Measurements from ENCODE around the gene IPPK.
"Not testable (repeated sequence)": the region's sequence is repeated elsewhere in the genome, so short reads cannot be mapped to it uniquely, and the experiment has no call there.

Gene IPPK

DNA sequence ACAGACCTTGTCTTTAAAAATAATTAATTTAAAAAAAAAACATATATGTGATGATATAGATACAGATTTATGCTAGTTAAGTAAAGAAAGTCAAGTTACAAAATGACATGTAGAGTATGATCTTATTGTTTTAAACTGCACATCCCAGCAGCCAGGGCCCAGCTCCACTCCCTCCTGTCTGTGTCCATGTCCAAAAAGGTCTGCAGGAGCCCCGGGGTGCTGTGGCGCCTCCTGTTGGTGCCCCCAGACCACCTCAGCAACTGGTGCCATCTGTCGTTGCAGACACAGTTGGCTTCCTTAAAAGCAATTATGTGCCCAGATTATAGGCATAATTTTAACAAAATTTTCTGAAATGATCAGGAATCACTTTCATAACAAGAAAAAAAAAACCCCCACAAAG, 33.3 kb downstream of the IPPK start:
- DNase-seq = no peak

DNA sequence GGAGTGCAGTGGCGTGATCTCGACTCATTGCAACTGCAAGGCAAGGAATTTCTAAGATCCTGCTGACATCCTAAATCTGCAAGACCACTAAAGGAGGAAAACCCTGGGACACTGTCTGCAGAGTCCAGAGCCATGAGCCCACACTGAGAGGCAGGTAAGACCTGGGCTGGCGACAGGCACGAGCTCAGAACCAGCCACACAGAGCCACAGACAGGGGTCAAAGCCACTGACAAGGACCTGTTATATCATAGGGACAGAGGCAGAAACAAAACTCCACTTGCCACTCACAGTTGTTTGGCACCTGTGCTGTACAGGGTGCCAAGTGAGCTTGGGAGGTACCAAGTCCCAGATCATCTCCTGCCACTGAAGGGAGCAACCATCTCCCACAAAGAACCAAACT, 34.2 kb downstream of the IPPK start:
- no peak for DNase-seq

DNA sequence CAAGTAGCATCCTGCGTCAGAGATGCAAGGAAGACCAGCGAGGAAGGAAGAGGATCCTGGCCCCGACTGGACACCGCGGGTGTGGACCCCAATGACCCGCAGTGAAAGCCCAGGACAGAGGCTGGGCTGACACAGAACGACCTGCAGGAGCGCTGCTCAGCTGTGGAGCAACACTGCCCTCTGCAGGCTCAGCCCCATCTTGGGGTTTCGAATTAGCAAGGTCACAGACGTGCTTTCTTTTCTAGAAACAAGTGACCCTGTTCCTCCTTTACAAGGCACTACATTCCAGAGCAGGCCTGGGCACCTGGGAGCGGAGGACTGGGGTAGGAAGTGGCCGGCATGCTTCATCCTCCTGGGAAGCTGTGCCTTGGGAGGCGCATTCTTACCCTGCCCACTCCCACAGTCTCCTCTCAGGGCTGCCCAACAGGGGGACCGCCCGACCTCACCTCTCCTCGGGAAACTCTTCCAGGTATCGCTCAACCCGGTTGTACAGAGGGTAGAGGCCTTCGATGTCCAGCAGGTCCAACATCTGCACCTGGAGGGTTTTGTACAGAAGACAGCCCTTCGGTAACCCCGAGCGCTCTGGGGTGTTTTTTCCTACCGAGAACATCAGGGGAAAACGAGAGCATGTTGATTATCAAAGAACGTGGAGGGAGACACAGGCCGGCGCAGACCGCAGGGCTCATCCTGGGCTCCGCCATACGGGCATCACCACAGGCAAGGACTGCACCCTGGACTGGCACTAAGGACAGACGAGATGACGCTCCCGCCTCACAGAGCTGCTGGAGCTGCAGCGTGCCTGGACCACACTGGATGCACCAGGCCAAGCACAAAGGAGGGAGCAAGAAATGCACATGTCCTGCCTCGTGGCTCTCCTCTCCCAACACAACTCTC, 35.0 kb downstream of the IPPK start:
- DNase-seq = peak; percentile 76

DNA sequence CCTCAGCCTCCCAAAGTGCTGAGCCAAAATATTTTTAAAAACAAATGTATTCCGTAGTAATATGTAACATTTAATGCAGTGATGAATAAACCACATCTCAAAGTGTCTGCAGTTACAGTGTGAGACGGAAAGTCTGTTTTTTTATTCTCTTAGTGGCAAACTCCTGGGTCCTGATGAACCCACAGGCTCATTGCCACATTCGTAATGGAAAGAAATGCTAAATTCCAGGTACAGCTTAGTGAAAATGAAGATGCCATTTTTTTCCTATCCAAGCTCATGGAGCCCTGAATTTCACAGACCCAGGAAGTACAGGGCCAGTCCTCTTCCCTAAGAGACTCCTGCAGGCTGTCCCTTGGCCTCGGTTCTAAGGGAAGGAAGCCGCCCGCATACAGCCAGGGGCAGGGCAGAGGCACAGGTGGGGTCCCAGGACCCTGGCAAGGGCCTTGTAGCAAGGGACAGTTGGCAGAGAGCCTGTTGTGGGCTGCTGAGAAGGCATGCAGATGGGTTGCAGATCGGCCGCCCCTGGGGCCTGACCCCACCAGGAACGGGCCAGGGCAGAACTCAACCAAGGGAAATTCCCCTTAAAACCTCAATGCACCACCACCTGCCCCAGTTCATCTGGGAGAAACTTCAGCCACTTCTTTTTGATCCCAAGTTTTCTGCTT, 36.2 kb downstream of the IPPK start:
- no peak for DNase-seq

DNA sequence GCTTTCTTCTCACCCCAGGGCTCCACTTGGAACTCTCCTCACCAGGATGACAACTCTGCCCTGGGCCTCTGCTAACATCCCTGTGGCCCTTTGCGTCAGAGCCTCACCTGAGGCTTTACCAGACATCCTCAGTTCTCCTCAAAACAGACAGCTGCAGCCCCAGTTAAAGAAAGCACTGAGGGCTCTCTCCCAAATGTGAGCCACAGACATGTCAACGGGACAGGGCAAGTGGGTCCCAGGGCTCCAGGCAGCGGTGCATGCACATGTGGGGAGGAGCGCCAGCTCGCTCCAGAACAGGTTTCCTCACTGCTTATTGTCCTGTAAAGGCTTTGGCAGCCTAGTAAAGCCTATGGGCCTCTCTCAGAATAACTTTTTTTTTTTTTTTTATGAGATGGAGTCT, 37.3 kb downstream of the IPPK start:
- no peak for DNase-seq

DNA sequence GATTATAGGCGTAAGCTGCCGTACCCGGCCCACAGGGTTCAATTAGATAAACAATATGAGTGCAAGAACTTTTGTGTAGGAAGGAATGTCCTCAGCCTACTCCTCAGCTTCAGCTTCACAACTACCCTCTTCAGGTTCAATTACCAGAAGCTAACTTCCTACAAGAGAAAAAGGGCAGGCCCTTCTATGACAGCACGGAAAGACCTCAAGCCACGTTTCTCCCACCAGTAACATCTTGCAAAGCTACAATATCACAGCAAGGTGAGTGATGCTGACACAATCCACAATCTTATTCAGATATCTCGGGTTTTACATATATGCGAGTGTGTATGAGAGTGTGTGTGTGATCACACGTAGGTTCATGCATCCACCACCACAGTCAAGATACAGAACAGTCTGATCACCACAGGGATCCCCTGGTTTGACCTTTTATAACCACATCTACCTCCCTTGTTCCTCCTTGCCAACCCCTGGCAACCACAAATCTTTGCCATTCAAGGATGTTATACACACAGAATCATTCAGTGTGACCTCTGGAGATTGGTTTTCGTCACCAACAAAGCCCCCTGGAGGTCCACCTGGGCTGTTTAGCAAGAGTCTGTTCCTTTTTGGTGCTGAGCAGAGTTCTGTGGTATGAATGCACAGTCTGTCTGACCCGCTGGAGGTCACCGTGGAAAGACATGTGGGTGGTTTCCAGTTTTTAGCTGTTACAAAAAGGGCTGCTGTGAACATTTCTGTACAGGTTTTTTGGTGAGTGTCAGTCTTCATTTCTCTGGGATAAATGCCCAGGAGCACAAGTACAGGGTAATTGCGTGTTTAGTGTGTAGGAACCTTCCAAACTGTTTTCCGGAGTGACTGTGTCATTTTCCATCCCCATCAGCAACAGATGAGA, 38.2 kb downstream of the IPPK start:
- no peak for DNase-seq

DNA sequence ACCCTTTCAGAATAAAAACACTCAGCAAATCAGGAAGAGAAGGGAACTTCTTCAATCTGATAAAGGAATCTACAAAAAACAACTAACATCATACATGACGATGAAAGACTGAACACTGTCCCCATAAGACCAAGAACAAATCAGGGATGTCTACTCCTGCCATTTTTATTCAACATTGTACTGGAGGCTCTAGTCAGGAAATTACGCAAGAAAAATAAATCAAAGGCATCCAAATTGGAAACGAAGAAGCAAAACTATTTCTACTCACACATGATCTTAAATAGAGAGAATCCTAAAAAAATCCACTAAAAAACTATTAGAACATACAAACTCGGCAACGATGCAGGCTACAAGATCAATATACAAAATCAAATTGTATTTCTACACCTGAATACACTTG, 42.3 kb downstream of the IPPK start:
- no peak for DNase-seq

DNA sequence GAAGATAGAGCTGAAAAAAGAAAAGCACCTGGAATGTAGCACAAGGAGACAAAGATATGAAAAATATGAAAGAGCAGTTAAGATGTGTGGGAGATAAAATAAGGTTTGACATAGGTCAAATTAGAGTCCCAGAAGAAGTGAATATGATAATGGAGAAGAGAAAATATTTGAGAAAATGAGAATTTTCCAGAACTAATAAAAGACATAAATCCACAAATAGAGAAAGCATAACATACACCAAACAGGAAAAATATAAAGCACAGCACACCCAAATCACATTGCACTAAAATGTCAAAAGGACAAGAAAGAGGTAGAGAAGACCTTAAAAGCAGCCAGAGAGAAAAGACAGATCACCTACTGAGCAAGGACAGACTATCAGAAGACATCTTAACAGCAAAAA, 43.4 kb downstream of the IPPK start:
- no peak for DNase-seq

DNA sequence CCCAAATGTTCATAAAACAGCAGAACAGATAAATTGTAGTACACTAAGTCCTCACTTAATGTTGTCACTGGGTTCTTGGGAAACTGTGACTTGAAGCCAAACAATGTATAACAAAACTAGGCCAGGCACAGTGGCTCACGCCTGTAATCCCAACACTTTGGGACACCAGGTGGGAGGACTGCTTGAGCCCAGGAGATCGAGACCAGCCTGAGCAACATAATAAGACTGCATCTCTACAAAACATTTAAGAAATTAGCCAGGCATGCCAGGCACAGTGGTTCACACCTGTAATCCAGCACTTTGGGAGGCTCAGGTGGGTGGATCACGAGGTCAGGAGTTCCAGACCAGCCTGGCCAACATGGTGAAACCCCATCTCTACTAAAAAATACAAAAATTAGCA, 46.0 kb downstream of the IPPK start:
- not testable (repeated sequence) for DNase-seq

DNA sequence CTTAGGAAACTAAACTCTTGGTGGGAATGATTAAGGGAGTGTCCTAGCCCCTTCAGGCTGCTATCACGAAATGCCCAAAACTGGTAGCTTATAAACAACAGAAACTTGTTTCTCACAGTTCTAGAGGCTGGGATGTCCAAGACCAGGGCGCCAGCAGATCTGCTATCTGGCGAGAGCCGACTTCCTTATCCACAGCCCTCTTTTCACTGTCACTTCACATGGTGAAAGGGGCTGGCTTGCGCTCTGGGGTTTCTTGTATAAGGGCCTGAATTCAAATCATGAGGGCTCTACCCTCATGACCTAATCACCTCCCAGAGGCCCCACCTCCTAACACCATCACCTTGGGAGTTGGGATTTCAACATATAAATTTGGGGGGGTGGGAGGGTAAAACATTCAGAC, 49.1 kb downstream of the IPPK start:
- DNase-seq = no peak

DNA sequence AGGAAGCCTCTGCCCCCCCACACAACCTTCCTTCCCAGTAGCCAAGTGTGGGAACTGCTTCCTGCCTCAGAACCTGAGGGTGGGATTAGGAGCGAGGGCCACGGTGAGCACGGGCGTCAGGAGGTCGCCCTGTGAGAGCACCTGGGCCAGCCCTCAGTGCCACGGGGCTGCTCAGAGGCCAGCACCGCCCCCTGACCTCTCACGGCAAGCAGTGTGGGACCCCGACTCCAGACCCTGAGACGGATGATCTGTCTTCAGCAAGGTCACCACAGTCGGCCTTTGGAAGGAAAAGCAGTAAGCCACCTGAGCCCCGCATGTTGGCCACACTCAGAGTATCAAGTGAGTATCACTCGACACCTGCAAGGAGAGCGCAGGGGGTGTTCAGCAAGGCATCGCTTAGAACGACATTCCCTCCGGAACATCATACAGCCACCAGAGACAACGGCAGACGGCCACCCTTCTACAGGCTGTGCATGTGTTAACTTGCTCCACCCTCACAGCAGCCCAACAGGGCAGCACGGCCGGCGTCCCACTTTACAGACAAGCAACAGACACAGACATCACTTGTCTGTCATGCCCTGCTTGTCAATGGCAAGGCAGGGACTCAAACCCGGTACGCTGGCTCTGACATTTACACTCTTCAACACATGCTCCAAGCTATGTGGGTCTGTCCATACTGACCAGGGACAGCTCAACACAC, 50.2 kb downstream of the IPPK start:
- DNase-seq = no peak

DNA sequence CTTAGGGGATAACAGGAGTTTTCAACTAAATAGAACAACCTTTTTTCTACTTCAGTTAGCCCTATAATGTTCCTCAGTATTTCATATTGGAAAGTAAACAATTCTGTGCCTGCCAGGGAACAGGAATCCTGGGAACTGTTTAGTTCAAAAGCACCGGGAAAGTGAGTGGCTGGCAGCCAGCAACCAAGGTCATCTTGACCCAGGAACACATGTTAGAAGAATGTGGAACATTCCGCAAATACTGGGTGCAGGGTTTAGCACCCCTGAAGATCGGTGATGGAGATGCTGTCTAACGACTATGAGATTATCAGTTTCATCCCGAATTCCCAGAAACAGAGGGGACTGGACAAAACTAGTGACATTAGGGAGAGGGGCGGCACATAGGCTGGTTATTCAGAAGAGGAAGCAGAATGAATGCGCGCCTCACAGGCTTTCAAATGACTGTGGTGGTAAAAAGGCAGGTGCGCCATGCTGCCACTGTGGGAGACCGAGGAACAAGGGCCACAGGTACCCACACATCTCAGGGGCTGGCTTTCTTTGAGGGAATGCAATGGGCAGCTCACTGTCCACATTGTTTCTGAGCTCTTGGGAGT, 51.2 kb downstream of the IPPK start:
- no peak for DNase-seq

DNA sequence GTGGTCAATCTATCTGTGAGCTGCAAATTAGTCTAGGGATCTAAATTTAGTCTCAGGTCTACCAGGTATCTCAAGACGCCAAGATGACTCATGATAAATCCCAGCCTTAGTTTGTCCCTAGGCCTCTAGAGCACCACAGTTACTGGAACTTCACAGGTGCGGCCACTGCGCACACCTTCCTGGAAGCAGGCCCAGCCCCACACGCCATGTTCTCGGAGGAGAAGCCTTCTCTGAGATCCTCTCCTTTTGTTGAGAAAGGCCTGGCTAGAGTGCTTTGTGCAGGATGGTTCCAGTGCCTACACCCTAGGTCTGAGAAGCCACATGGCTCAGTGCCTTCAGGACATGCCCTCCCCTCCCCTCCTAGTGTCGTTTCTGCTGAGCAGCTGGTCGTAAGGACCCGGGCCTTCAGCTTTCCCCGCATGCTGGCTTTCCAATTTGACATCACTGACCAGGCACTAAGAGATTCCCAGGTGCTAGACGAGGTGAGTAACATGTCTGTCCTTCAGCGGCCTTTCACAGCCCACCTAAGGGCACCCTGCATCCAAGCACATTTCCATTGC, 51.9 kb downstream of the IPPK start:
- no peak for DNase-seq

DNA sequence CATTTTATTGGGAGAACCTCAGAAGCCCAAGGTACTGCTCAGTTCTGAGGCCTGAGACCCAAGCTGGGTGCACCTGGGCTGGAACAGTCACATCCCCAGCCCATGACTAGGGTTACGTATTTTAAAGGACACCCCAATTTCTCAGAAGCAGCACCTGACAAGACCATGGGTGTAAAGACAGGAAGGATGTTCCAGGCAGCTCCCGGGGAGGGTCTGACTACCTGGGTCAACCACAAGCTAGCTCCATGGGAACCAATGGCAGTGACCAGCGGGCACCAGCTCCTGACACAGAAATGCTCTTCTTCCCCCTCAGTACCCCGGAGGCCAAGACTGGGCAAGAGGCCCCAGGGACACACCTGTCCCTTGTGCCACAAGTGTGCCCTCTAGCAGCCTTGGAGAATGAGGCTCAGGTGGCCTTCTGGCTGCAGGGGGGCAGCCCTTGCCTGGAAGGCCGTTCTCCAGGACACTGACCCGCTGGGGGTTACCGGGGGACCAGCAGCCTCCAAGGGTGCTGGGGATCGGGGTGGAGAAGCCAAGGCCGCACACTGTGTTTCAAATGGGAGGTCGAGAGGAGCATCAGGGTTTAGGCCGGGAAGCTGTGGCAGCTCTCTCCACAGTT, 52.6 kb downstream of the IPPK start:
- DNase-seq = no peak

DNA sequence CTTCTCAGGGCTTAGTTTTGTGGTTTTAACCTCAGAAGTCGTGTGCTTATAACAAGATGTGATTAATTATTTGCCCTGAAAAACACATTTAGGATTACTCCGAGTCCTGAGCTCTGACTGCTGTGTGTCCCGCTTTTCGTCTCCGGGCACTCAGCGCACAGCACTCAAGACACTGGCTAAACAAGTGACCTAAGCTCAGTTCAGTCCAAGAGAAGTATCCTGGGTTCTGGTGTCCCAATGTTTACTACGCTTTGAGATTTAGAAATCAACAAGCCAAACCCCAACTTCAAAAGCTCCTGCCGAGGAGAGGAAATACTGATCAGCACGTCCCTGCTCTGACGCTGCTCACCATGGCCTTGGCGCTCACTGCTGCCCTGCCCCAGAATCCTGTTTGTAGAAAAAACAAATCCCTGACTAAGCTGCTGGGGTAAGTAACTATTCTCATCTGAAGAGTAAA, 53.2 kb downstream of the IPPK start:
- DNase-seq = no peak

DNA sequence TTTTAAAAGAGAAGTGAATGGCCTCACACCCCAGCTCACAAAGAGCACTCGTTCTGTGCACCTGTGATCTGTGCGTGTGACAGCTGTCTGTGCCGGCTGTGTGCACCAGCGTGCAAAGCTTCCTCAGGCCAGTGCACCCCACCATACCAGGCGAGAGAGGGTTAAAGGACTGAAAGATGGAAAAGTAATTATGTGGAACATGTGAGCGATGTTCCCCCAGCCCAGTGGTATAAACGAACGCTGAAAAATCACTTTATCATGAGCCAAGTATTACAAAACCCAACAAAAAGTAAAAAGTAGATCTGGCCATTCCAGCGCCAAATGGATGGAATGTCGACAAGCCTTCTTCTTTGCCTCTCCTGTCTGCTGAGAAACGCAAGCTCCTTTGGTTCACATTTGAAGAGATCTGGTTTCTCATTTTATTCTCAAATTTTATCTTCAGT, 53.7 kb downstream of the IPPK start:
- no peak for DNase-seq

DNA sequence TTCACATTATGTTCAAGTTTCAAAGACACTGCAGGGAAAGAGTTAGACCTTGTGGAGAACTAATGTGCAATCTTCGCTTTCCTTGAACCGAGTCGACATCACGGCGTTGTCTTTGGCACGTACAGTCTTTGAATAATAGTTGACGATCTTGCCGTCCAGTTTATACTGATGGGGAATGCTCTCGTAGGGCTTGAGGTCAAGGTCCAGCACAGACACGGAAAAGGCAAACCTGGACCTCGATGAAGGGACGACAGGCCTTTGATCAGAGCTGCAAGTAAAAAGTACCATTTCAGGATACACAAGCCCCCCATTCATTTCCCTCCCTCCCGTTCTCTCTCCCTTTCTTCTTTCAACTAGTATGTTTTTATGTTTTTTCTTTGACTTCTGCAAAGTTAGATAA, 54.1 kb downstream of the IPPK start:
- no peak for DNase-seq

DNA sequence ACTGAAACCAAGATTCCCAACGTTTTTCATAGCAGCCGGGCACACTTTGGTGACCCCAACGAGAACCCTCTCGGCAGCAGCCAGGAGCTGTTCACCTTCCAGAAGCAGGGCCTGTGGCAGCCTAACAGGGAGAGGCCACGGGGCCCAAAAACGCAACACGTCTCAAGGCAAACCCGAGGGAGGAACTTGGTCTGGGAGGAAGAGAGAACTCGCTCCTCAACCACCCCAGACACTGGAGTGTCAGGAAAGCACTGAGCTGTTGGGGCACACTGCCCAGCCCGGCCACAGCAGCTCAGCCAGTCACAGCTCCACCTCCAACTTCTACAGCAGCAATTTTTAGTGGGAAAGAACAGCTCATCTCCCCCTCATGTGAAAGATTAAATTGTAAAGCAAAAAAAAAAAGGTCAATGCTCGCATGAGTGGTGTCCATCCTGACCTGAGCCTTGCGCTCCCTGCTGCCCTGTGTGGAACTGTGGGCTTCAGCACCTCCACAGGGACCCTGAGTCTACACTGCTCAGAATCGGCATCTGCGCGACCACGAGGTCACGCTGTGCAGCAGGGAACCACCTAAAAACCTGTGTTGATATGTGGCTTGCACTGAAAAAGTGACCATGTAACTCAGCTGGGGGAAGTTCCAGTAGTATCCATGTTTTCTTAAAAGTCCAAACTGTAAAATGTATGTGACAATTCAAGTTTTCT, 55.0 kb downstream of the IPPK start:
- DNase-seq = no peak

DNA sequence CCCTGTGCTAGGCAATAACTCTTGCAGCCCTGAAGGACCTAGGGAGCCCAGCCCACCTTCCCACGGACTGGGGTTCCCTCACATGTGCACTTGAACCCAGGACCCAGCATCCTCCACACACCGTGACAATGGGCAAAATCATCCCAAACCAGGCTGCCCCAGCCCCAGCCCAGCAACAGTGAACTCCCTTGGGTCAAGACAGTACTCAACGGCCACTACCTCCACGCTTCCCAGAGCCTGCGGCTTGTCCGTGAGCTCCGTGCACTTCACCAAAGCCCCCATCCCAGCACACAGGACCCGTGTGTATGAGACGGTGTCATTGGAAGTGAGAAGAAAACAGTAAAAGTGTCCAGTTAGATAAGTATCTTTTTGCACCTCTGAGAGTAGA, 55.8 kb downstream of the IPPK start:
- no peak for DNase-seq

DNA sequence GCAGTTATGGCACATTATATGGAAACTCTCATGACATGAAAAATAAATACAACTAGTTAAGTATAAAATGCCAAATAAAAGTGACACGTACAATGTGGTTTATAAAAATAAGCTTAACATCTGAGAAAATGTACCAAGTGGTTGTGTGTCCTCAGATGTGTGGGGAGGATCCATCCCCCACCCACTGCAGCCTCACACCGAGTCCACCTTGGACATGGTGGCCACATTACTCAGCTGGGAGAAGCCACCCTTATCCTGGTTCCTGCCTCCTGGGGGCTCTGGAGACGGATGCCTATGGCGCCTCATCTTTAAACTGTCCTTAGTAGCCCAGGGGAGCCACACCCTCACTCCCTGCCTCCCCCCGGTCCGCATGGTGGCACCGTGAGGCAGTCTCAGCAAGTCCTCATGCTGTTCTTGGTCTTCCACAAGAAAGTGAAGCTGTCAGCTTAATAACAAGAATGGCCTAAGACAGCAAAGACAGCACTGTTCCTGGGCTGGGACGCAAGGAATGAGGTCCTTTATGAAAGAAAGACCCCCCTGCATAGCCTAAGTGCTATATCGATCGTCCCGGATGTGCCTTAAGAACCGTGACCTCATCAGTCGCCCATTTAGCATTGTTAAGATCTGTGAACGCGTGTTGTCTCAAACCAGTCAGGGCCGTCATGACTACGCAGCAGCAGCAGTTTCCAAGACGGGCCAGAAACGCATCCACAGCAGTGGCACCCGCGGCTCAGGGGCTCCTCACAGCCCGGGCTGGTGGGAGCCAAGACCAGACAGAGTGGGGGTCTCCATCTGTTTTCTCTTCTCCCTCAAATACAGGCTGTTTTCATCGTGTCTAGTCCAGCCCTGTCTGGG, 56.4 kb downstream of the IPPK start:
- no peak for DNase-seq

All from stimulated activated CD4-positive, alpha-beta T cell treated with anti-CD3 and anti-CD28 coated beads, Interleukin-15, amount 100 ng/mL, for 24 hours (primary cell).